ENCODE results near the gene HEBP2. TPM values are rescaled to one million over a fixed set of nuclear protein-coding genes. Genes with fewer than 3 reads are reported as not detected.

Gene HEBP2
- total and polyA plus RNA-seq, 2 of the 13 experiments (the other 11 are each of a cell fraction or from before 2014, with no cell fraction given) = 16.0 to 72.8 TPM

- TF ChIP-seq ZBTB37 (CRISPR knock-in tag; IDR thresholded peaks at IDR 0.05) (no peak), NFE2L2 (IDR thresholded peaks at IDR 0.05; ENCODE audit: low read length) (no peak), KLF12 (CRISPR knock-in tag; IDR thresholded peaks at IDR 0.05; ENCODE audit: borderline replicate concordance) (no peak), ZNF431 (CRISPR knock-in tag; IDR thresholded peaks at IDR 0.05; ENCODE audit: borderline replicate concordance, low read depth) (no peak), NONO (IDR thresholded peaks at IDR 0.05) (no peak), NONO (CRISPR knock-in tag; conservative IDR thresholded peaks at IDR 0.05) (no peak), TIGD3 (CRISPR knock-in tag; IDR thresholded peaks at IDR 0.05; ENCODE audit: borderline replicate concordance) (no peak), RARA (CRISPR knock-in tag; IDR thresholded peaks at IDR 0.05) (no peak), ZNF577 (CRISPR knock-in tag; IDR thresholded peaks at IDR 0.05; ENCODE audit: borderline replicate concordance, low read depth) (no peak), ZNF460 (CRISPR knock-in tag; IDR thresholded peaks at IDR 0.05; ENCODE audit: borderline replicate concordance) (no peak), NR2C2 (CRISPR knock-in tag; IDR thresholded peaks at IDR 0.05; ENCODE audit: borderline replicate concordance) (no peak), CBX1 (IDR thresholded peaks at IDR 0.05; ENCODE audit: low read depth) (no peak), HINFP (CRISPR knock-in tag; IDR thresholded peaks at IDR 0.05; ENCODE audit: low read depth) (no peak), ZNF773 (CRISPR knock-in tag; IDR thresholded peaks at IDR 0.05; ENCODE audit: borderline replicate concordance) (no peak), DBP (CRISPR knock-in tag; IDR thresholded peaks at IDR 0.05; ENCODE audit: not compliant biosample characterization) (no peak), TBX2 (CRISPR knock-in tag; IDR thresholded peaks at IDR 0.05; ENCODE audit: borderline replicate concordance) (no peak), NCOA1 (CRISPR knock-in tag; IDR thresholded peaks at IDR 0.05) (no peak), HMGXB3 (CRISPR knock-in tag; IDR thresholded peaks at IDR 0.05; ENCODE audit: borderline replicate concordance) (no peak), ZFP37 (CRISPR knock-in tag; IDR thresholded peaks at IDR 0.05; ENCODE audit: borderline replicate concordance) (no peak; the same call in 1 of the 2 replicates), ZNF326 (CRISPR knock-in tag; IDR thresholded peaks at IDR 0.05; ENCODE audit: borderline replicate concordance) (no peak)
Measured at GRCh38 chr6:138403324-138403800, 661 bp upstream of the HEBP2 start (continued).
